ENCODE results near the gene POU6F1.

The POU6F1 gene

GRCh38 chr12:51177897-51178296, 40.0 kb downstream of the POU6F1 start:
- Histone ChIP-seq H3K27me3 (replicated peaks; ENCODE audit: control insufficient read depth, insufficient read depth, low read length) (no peaks in the 10 kb centered on the region), H3K4me1 (ENCODE audit: control insufficient read depth, insufficient read depth, low read length) (no peaks in the 10 kb centered on the region), H3K9ac (ENCODE audit: low read length) (no peak overlapping the region), H3K36me3 (ENCODE audit: control insufficient read depth, insufficient read depth, low read length, severe bottlenecking) (no peaks in the 10 kb centered on the region), H3K9me3 (ENCODE audit: control insufficient read depth, low read length) (no peaks in the 10 kb centered on the region), H3K4me3 (ENCODE audit: low read length) (no peak overlapping the region)
- DNase-seq (ENCODE audit: low read depth), result no peak

DNA sequence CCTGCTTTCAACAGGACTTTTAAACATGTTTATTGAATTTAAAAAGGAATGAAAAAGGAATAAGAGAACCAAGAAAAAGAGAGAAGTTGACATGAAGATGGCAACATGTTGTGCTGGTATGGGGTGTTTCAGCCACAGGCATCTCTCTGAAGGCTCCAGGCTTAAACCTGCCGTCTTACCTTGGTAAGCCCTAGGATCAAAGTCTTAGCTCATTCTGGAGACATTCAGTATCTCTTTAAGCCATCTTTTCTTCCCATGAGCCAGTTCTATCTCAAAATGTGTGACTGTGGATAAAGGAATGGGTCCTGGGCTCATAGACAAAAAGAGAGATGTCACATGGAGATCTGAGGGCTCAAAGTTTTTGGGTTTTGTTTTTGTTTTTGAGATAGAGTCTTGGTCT, 43.4 kb downstream of the POU6F1 start:
- no peak overlapping the region for H3K9ac ChIP-seq (ENCODE audit: low read length)
- no peaks in the 10 kb centered on the region for H3K36me3 ChIP-seq (ENCODE audit: control insufficient read depth, insufficient read depth, low read length, severe bottlenecking)
- DNase-seq (ENCODE audit: low read depth), result no peak

GRCh38 chr12:51172515-51173431, 45.1 kb downstream of the POU6F1 start, which contains the start of gene TFCP2:
TSS of gene TFCP2 (minus strand) at chr12:51173135. CDS start at chr12:51172422, 713 bp downstream.
- Histone ChIP-seq H3K4me1 (ENCODE audit: control insufficient read depth, insufficient read depth, low read length) (peaks cover 12% of the 10 kb centered on the region), H3K27me3 (replicated peaks; ENCODE audit: control insufficient read depth, insufficient read depth, low read length) (no peaks in the 10 kb centered on the region), H3K9ac (ENCODE audit: low read length) (peak within 1 kb of the TSS; percentile 95), H3K9me3 (ENCODE audit: control insufficient read depth, low read length) (no peaks in the 10 kb centered on the region), H3K36me3 (ENCODE audit: control insufficient read depth, insufficient read depth, low read length, severe bottlenecking) (no peaks in the 10 kb centered on the region), H3K4me3 (ENCODE audit: low read length) (peak within 1 kb of the TSS; percentile 96)
- DNase-seq (ENCODE audit: low read depth), result peak; percentile 99

More for the DNA sequence above, 43.4 kb downstream of the POU6F1 start:
- Histone ChIP-seq H3K9me3 (ENCODE audit: control insufficient read depth, low read length) (no peaks in the 10 kb centered on the region), H3K4me1 (ENCODE audit: control insufficient read depth, insufficient read depth, low read length) (peaks cover 12% of the 10 kb centered on the region), H3K27me3 (replicated peaks; ENCODE audit: control insufficient read depth, insufficient read depth, low read length) (no peaks in the 10 kb centered on the region), H3K4me3 (ENCODE audit: low read length) (no peak overlapping the region)

DNA sequence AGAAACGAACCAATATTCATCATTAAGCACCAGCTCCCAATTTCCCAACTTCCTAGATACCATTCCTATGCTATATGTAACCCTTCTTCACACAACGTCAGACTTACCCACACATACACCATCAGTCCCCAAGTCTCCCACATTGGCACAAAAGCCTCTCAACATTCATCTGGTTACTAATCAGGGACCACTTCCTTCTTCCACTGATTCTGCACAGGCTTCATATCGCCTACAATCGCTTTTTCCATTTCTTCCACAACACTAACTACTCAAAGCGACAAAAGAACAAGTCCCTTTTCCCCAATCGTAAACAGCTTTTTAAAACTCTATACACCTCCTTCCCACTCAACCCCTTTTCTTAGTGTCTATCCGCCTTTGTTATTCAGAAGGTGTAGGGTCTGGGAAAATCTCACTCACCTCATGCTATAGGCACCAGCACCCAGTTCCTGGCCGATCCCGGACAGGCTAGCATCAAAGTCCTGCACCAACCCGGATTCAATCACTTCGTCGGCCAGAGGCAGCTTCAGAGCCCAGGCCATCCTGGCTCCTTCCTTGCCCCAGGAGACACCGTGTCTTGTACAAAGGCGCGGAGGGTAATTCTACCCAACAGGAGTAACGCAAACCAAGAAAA, 45.9 kb downstream of the POU6F1 start:
- Histone ChIP-seq H3K36me3 (ENCODE audit: control insufficient read depth, insufficient read depth, low read length, severe bottlenecking) (no peaks in the 10 kb centered on the region), H3K4me1 (ENCODE audit: control insufficient read depth, insufficient read depth, low read length) (peaks cover 12% of the 10 kb centered on the region), H3K9me3 (ENCODE audit: control insufficient read depth, low read length) (no peaks in the 10 kb centered on the region), H3K27me3 (replicated peaks; ENCODE audit: control insufficient read depth, insufficient read depth, low read length) (no peaks in the 10 kb centered on the region), H3K9ac (ENCODE audit: low read length) (peak overlapping the region; percentile 95), H3K4me3 (ENCODE audit: low read length) (peak overlapping the region; percentile 96)
- peak; percentile 55 for DNase-seq (ENCODE audit: low read depth)

GRCh38 chr12:51163795-51164194, 54.1 kb downstream of the POU6F1 start:
- H3K36me3 ChIP-seq (ENCODE audit: control insufficient read depth, insufficient read depth, low read length, severe bottlenecking), result no peaks in the 10 kb centered on the region
- no peak overlapping the region for H3K4me3 ChIP-seq (ENCODE audit: low read length)
- peaks cover 13% of the 10 kb centered on the region for H3K4me1 ChIP-seq (ENCODE audit: control insufficient read depth, insufficient read depth, low read length)
- H3K9ac ChIP-seq (ENCODE audit: low read length), result no peak overlapping the region
- H3K9me3 ChIP-seq (ENCODE audit: control insufficient read depth, low read length), result no peaks in the 10 kb centered on the region
- H3K27me3 ChIP-seq (replicated peaks; ENCODE audit: control insufficient read depth, insufficient read depth, low read length), result no peaks in the 10 kb centered on the region
- DNase-seq (ENCODE audit: low read depth), result no peak

DNA sequence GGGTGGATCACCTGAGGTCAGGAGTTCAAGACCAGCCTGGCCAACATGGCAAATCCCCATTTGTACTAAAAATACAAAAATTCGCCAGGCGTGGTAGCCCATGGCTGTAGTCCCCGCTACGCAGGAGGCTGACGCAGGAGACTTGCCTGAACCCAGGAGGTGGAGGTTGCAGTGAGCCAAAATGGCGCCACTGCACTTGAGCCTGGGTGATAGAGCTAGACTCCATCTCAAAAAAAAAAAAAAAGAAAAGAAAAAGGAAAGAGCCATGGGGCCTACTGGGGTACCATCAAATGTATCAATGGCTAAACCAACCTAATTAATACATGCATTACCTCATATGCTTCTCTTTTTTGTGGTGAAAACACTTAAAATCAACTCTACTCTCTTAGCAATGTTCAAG, 55.6 kb downstream of the POU6F1 start:
- H3K4me3 ChIP-seq (ENCODE audit: low read length), result no peak overlapping the region
- H3K36me3 ChIP-seq (ENCODE audit: control insufficient read depth, insufficient read depth, low read length, severe bottlenecking), result no peaks in the 10 kb centered on the region
- H3K9ac ChIP-seq (ENCODE audit: low read length), result no peak overlapping the region
- no peaks in the 10 kb centered on the region for H3K9me3 ChIP-seq (ENCODE audit: control insufficient read depth, low read length)
- H3K27me3 ChIP-seq (replicated peaks; ENCODE audit: control insufficient read depth, insufficient read depth, low read length), result no peaks in the 10 kb centered on the region
- DNase-seq (ENCODE audit: low read depth), result no peak
- peaks cover 13% of the 10 kb centered on the region for H3K4me1 ChIP-seq (ENCODE audit: control insufficient read depth, insufficient read depth, low read length)

- Histone ChIP-seq H3K9ac (ENCODE audit: low read length) (no peak overlapping the region), H3K36me3 (ENCODE audit: control insufficient read depth, insufficient read depth, low read length, severe bottlenecking) (no peaks in the 10 kb centered on the region), H3K9me3 (ENCODE audit: control insufficient read depth, low read length) (no peaks in the 10 kb centered on the region), H3K4me3 (ENCODE audit: low read length) (peak overlapping the region; percentile 37), H3K27me3 (replicated peaks; ENCODE audit: control insufficient read depth, insufficient read depth, low read length) (no peaks in the 10 kb centered on the region), H3K4me1 (ENCODE audit: control insufficient read depth, insufficient read depth, low read length) (peaks cover 17% of the 10 kb centered on the region)
- peak; percentile 77 for DNase-seq (ENCODE audit: low read depth)
These were observed 56.9 kb downstream of the POU6F1 start for GRCh38 chr12:51160814-51161459.

GRCh38 chr12:51156245-51156765, 61.6 kb downstream of the POU6F1 start:
- no peak for DNase-seq (ENCODE audit: low read depth)

GRCh38 chr12:51152953-51153352, 64.9 kb downstream of the POU6F1 start:
- Histone ChIP-seq H3K36me3 (ENCODE audit: control insufficient read depth, insufficient read depth, low read length, severe bottlenecking) (no peaks in the 10 kb centered on the region), H3K4me3 (ENCODE audit: low read length) (no peak overlapping the region), H3K4me1 (ENCODE audit: control insufficient read depth, insufficient read depth, low read length) (peaks cover 4% of the 10 kb centered on the region), H3K9me3 (ENCODE audit: control insufficient read depth, low read length) (no peaks in the 10 kb centered on the region), H3K9ac (ENCODE audit: low read length) (no peak overlapping the region), H3K27me3 (replicated peaks; ENCODE audit: control insufficient read depth, insufficient read depth, low read length) (no peaks in the 10 kb centered on the region)
- DNase-seq (ENCODE audit: low read depth), result no peak

More at GRCh38 chr12:51156245-51156765, 61.6 kb downstream of the POU6F1 start:
- H3K4me3 ChIP-seq (ENCODE audit: low read length), result no peak overlapping the region
- no peak overlapping the region for H3K9ac ChIP-seq (ENCODE audit: low read length)
- H3K9me3 ChIP-seq (ENCODE audit: control insufficient read depth, low read length), result no peaks in the 10 kb centered on the region
- H3K4me1 ChIP-seq (ENCODE audit: control insufficient read depth, insufficient read depth, low read length), result peaks cover 16% of the 10 kb centered on the region
- H3K27me3 ChIP-seq (replicated peaks; ENCODE audit: control insufficient read depth, insufficient read depth, low read length), result no peaks in the 10 kb centered on the region
- no peaks in the 10 kb centered on the region for H3K36me3 ChIP-seq (ENCODE audit: control insufficient read depth, insufficient read depth, low read length, severe bottlenecking)

- Histone ChIP-seq H3K36me3 (ENCODE audit: control insufficient read depth, insufficient read depth, low read length, severe bottlenecking) (no peaks in the 10 kb centered on the region), H3K9ac (ENCODE audit: low read length) (no peak overlapping the region), H3K4me1 (ENCODE audit: control insufficient read depth, insufficient read depth, low read length) (no peaks in the 10 kb centered on the region), H3K4me3 (ENCODE audit: low read length) (no peak overlapping the region), H3K27me3 (replicated peaks; ENCODE audit: control insufficient read depth, insufficient read depth, low read length) (no peaks in the 10 kb centered on the region), H3K9me3 (ENCODE audit: control insufficient read depth, low read length) (no peaks in the 10 kb centered on the region)
- no peak for DNase-seq (ENCODE audit: low read depth)
These were observed 67.1 kb downstream of the POU6F1 start for GRCh38 chr12:51150777-51151176.

GRCh38 chr12:51147309-51147708, 70.6 kb downstream of the POU6F1 start:
- Histone ChIP-seq H3K4me3 (ENCODE audit: low read length) (no peak overlapping the region), H3K9me3 (ENCODE audit: control insufficient read depth, low read length) (no peaks in the 10 kb centered on the region)
- no peak for DNase-seq (ENCODE audit: low read depth)

More at GRCh38 chr12:51147309-51147708, 70.6 kb downstream of the POU6F1 start:
- H3K36me3 ChIP-seq (ENCODE audit: control insufficient read depth, insufficient read depth, low read length, severe bottlenecking), result no peaks in the 10 kb centered on the region
- no peak overlapping the region for H3K9ac ChIP-seq (ENCODE audit: low read length)
- no peaks in the 10 kb centered on the region for H3K4me1 ChIP-seq (ENCODE audit: control insufficient read depth, insufficient read depth, low read length)
- H3K27me3 ChIP-seq (replicated peaks; ENCODE audit: control insufficient read depth, insufficient read depth, low read length), result no peaks in the 10 kb centered on the region
